Heart right ventricle (tissue), 16 donors: ENCODE results near the gene DOHH. TPM values are rescaled to one million over a fixed set of nuclear protein-coding genes. Genes with fewer than 3 reads are reported as not detected.

Source experiments
- ATAC-seq, 8 donors: fragments of 200-7000 bp; cut with Tn5 transposase; one replicate each; pipeline ENCODE4 v1.9.1; 2020; ENCODE audit warnings: mild to moderate bottlenecking in 8 of 8, moderate library complexity in 8 of 8, moderate number of reproducible peaks in 1 of 8
- DNase-seq, 2 donors: peaks; one replicate each; pipeline ENCODE4 v3.0.0-alpha.2; 2020
- H3K27ac ChIP-seq, 10 donors: fragments of 200-600 bp; sonication (generic) in 2 of 10; one replicate each; pipeline versions ENCODE4 v1.5.0 to v1.8.0; 2020 to 2022; ENCODE audit warnings: mild to moderate bottlenecking in 3 of 10
- H3K27me3 ChIP-seq, 7 donors: fragments of 200-600 bp; one replicate each; pipeline ENCODE4 v1.8.0; 2021 to 2022; ENCODE audit warnings: mild to moderate bottlenecking in 2 of 7
- H3K36me3 ChIP-seq, 9 donors: fragments of 200-600 bp; sonication (generic) in 1 of 9; one replicate each; pipeline versions ENCODE4 v1.5.0 to v1.8.0; 2020 to 2022; ENCODE audit warnings: mild to moderate bottlenecking in 2 of 9
- H3K4me1 ChIP-seq, 9 donors: fragments of 200-600 bp; sonication (generic) in 1 of 9; one replicate each; pipeline versions ENCODE4 v1.5.0 to v1.8.0; 2020 to 2022; ENCODE audit warnings: mild to moderate bottlenecking in 4 of 9
- H3K4me3 ChIP-seq, 10 donors: fragments of 200-600 bp; sonication (generic) in 2 of 10; one replicate each; pipeline versions ENCODE4 v1.5.0 to v1.8.0; 2020 to 2022; ENCODE audit warnings: mild to moderate bottlenecking in 7 of 10, moderate library complexity in 2 of 10
- H3K9me3 ChIP-seq, 11 donors: fragments of 200-600 bp in 10 of 11; sonication (generic) in 2 of 11; one replicate each; pipeline versions ENCODE4 v1.5.0 to v1.8.0; 2013 to 2022; ENCODE audit warnings: mild to moderate bottlenecking in 2 of 11, control low read depth in 1 of 11, moderate library complexity in 1 of 11
- WGBS, 2 donors: extraction: QIAGEN DNeasy Blood & Tissue Kit; methylation state at CpG; one replicate each; pipeline ENCODE4 v1.1.7; 2013; ENCODE audit warnings: inconsistent platforms in 1 of 2; 5-methylcytosine and 5-hydroxymethylcytosine counted together
- intact Hi-C, 10 donors: fragments of 100-400 bp; cut with DNase I; formaldehyde crosslinking; loops; one replicate each; pipeline versions ENCODE4 v1.11.1 to v1.14.2; 2022
- polyA plus RNA-seq, 2 donors: library from polyadenylated mRNA; stranded (reverse); fragments of 200-250 nt; gene quantifications; one replicate each; pipeline ENCODE4 v1.2.3, GENCODE V29; 2013
- total RNA-seq, 10 donors: library from RNA; stranded (reverse); fragmentation: NEBNext Ultra II Directional in 3 of 10; extraction: Animal tissue kit (Norgen Biotek cat#: 25700) in 3 of 10; gene quantifications; one replicate each; pipeline versions ENCODE4 v1.2.1 to v1.2.4, GENCODE V29; 2021 to 2023
- TF ChIP-seq, protein P1 (sequence below), 9 donors: fragments of 200-600 bp; sonication (generic) in 2 of 9; IDR thresholded peaks; one replicate each; pipeline versions ENCODE4 v1.5.0 to v1.8.0; 2021 to 2022; ENCODE audit warnings: antibody characterized with exemption in 9 of 9, mild to moderate bottlenecking in 5 of 9, moderate library complexity in 1 of 9
- donor health status: Arrhythmogenic right ventricular cardiomyopathy.
- donor health status: ischemic (EF 13 %, LVEDD 7.1; RV severe dilation, severe dysfunction).
- donor health status: healthy with polysubstance abuse.
- donor health status: DM: no; HTN: yes; CAD: no.
- donor health status: DM: no; HTN: no; CAD: no.
- donor health status: ischemic (EF 25% LVEDD 6.9; RV normal size, moderate dysfunction).
- donor health status: ischemic (EF 25% LVEDD 5.7; RV mildly dilated, moderate dysfunction).
- donor health status: healthy.
- donor health status: DM: yes; HTN: yes; CAD: no.
- donor health status: Ischemic cardiomyopathy.
- donor health status: ischemic (EF 35%, LVEDD 5.7; RV mildly dilated, moderate dysfunction).
- donor health status: nonischemic (EF 11% LVEDD 7.7; RV severe dilation, severe dysfunction).
- donor health status: DM: yes; HTN: yes; CAD: no.
- donor health status: PGD.
- donor health status: ischemic (EF 29% LVEDD 5.4; RV normal size, mild dysfunction).
- donor health status: nonischemic (EF 23%, LVEDD 6.1; RV moderate dilation, normal function).

DOHH gene
- total and polyA plus RNA-seq, 12 donors = 7.2 to 30.4 (median 10.3) TPM

GRCh38 chr19:3517638-3518037, 17.2 kb upstream of the DOHH start:
- ATAC-seq (no peak), DNase-seq (no peak)
- Histone ChIP-seq H3K27ac (no peak overlapping the region), H3K9me3 (no peaks in the 10 kb centered on the region), H3K4me1 (peaks cover 0 to 33% (median 8%) of the 10 kb centered on the region in 9 donors), H3K36me3 (peaks cover 0 to 40% (median 0%) of the 10 kb centered on the region in 9 donors), H3K27me3 (no peaks in the 10 kb centered on the region), H3K4me3 (no peak overlapping the region)
- TF ChIP-seq, protein P1, sequence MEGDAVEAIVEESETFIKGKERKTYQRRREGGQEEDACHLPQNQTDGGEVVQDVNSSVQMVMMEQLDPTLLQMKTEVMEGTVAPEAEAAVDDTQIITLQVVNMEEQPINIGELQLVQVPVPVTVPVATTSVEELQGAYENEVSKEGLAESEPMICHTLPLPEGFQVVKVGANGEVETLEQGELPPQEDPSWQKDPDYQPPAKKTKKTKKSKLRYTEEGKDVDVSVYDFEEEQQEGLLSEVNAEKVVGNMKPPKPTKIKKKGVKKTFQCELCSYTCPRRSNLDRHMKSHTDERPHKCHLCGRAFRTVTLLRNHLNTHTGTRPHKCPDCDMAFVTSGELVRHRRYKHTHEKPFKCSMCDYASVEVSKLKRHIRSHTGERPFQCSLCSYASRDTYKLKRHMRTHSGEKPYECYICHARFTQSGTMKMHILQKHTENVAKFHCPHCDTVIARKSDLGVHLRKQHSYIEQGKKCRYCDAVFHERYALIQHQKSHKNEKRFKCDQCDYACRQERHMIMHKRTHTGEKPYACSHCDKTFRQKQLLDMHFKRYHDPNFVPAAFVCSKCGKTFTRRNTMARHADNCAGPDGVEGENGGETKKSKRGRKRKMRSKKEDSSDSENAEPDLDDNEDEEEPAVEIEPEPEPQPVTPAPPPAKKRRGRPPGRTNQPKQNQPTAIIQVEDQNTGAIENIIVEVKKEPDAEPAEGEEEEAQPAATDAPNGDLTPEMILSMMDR (IDR thresholded peaks at IDR 0.05) = no peak
- WGBS, 2 donors = 92 to 93% methylated on average over 2 of the region's 2 CpGs
- intact Hi-C loops = no loop called here

- Histone ChIP-seq H3K9me3 (no peaks in the 10 kb centered on the region), H3K27ac (no peak overlapping the region), H3K4me3 (no peak overlapping the region), H3K36me3 (peaks cover 0 to 33% (median 0%) of the 10 kb centered on the region in 9 donors), H3K4me1 (peaks cover 3 to 42% (median 9%) of the 10 kb centered on the region in 9 donors), H3K27me3 (no peaks in the 10 kb centered on the region)
- intact Hi-C loops = no loop called here
- TF ChIP-seq, protein P1 (IDR thresholded peaks at IDR 0.05) = no peak
- WGBS, 2 donors = 75% methylated on average over 15 of the region's 15 CpGs
- ATAC-seq = no peak
- no peak for DNase-seq
Measured at GRCh38 chr19:3516675-3517207, 16.3 kb upstream of the DOHH start.

DNA sequence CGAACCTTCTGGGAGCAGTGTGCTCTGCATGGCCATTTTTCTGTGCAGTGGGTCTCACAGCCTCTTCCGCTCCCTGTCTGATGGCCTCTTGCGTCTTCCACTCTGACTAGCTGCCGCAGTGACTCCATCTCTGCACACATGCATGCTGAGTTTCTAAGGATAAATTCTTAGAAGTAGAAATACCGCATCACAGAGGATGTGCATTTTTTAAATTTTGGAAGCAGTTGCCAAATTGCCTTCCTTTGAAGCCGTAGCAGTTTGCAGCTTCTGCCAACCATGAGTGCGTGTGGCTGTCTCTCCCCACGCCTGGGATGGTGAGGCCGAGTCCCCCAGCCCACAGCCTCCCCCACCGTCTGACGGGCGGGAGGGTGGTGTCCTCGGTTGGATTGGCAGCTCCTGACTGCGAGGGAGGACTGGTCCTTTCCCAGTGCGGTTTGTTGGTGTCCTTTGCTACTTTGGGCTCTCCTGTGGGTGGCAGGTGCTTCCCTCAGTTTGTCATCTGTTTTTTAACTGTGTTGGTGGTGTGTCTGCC, 15.5 kb upstream of the DOHH start:
- Histone ChIP-seq H3K4me3 (no peak overlapping the region), H3K36me3 (peaks cover 0 to 33% (median 0%) of the 10 kb centered on the region in 9 donors), H3K4me1 (peaks cover 7 to 49% (median 9%) of the 10 kb centered on the region in 9 donors), H3K27ac (no peak overlapping the region), H3K9me3 (no peaks in the 10 kb centered on the region), H3K27me3 (no peaks in the 10 kb centered on the region)
- 75 to 77% methylated on average over 15 of the region's 15 CpGs for WGBS, 2 donors
- DNase-seq = no peak
- ATAC-seq = no peak
- TF ChIP-seq, protein P1 (IDR thresholded peaks at IDR 0.05) = no peak
- intact Hi-C loops = no loop called here

DNA sequence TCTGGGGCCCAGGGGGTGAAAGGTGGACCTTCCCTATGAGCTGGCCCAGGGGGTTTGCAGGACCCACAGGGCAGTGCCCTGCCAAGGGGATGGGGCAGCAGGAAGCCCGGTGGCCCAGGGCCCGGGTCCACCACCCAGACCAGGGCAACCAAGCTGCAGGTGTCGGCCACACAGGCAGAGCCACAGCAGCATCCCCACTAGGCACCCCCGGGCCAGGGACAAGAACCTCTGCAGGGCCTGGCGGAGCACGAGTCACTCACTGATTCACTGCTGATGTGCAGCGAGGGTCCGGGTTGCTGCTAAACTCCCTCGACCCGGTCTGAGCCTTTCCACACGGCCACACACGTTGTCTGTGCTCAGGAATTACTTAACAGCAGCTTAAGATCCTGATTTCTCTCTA, 14.5 kb upstream of the DOHH start:
- Histone ChIP-seq H3K4me1 (peaks cover 7 to 52% (median 9%) of the 10 kb centered on the region in 9 donors), H3K9me3 (no peaks in the 10 kb centered on the region), H3K4me3 (no peak overlapping the region), H3K27ac (no peak overlapping the region), H3K36me3 (peaks cover 0 to 36% (median 0%) of the 10 kb centered on the region in 9 donors), H3K27me3 (no peaks in the 10 kb centered on the region)
- intact Hi-C loops = no loop called here
- DNase-seq (no peak), ATAC-seq (no peak)
- WGBS, 2 donors = 84 to 89% methylated on average over 12 of the region's 12 CpGs
- TF ChIP-seq, protein P1 (IDR thresholded peaks at IDR 0.05) = no peak
